Ascending aorta (tissue), 2 donors: Measurements from ENCODE around the gene MCOLN2. TPM values are rescaled to one million over a fixed set of nuclear protein-coding genes. Genes with fewer than 3 reads are reported as not detected.

ENCODE experiments used
- DNase-seq, 2 donors: peaks; one replicate each; pipeline ENCODE4 v3.0.0-alpha.2; 2019; ENCODE audit warnings: low spot score in 2 of 2
- H3K27ac ChIP-seq, 2 donors: fragments of 200-600 bp; sonication (generic); one replicate each; pipeline ENCODE4 v1.5.1; 2016 to 2017; ENCODE audit warnings: mild to moderate bottlenecking in 1 of 2
- H3K27me3 ChIP-seq: fragments of 200-600 bp; sonication (generic); one replicate; pipeline ENCODE4 v1.5.1; 2017
- H3K36me3 ChIP-seq, 2 donors: fragments of 200-600 bp; sonication (generic); one replicate each; pipeline ENCODE4 v1.5.1; 2016
- H3K4me1 ChIP-seq, 2 donors: fragments of 200-600 bp; sonication (generic); one replicate each; pipeline ENCODE4 v1.5.1; 2016 to 2017; ENCODE audit warnings: mild to moderate bottlenecking in 1 of 2
- H3K4me3 ChIP-seq, 2 donors: fragments of 200-600 bp; sonication (generic); one replicate each; pipeline ENCODE4 v1.5.1; 2016 to 2017; ENCODE audit warnings: mild to moderate bottlenecking in 1 of 2
- H3K9me3 ChIP-seq, 2 donors: fragments of 200-600 bp; sonication (generic); one replicate each; pipeline ENCODE4 v1.5.1; 2016
- CTCF ChIP-seq, 3 experiments: fragments of 200-600 bp in 2 of 3; fragments of 450-650 bp in 1 of 3; sonication (generic) in 2 of 3; IDR thresholded peaks; one replicate each; pipeline ENCODE4 v1.5.1; 2016 to 2019; ENCODE audit warnings: antibody characterized with exemption in 3 of 3, mild to moderate bottlenecking in 1 of 3, moderate library complexity in 1 of 3
- intact Hi-C: fragments of 100-400 bp; cut with DNase I; formaldehyde crosslinking; loops from one replicate; pipeline ENCODE4 v1.15.1; 2023
- total RNA-seq: library from RNA; depleted of rRNA; stranded (reverse); fragments of >200 nt; gene quantifications from one replicate; pipeline ENCODE4 v1.1.0, GENCODE V29; 2016

MCOLN2 gene
- total RNA-seq, 1 donor from 2014 or later, result not detected

GRCh38 chr1:84889437-84889836, 107.5 kb downstream of the MCOLN2 start:
- intact Hi-C loops, result no loop called here
- H3K9me3 ChIP-seq, result no peaks in the 10 kb centered on the region
- peaks cover 0 to 3% of the 10 kb centered on the region in 2 donors for H3K4me1 ChIP-seq
- H3K27ac ChIP-seq, result no peak overlapping the region
- no peak for TF ChIP-seq CTCF (IDR thresholded peaks at IDR 0.05)
- H3K36me3 ChIP-seq, result no peaks in the 10 kb centered on the region
- H3K4me3 ChIP-seq, result no peak overlapping the region
- H3K27me3 ChIP-seq, result no peaks in the 10 kb centered on the region
- no peak for DNase-seq

- Histone ChIP-seq H3K4me1 (peaks cover 0 to 3% of the 10 kb centered on the region in 2 donors), H3K4me3 (no peak overlapping the region), H3K27me3 (no peaks in the 10 kb centered on the region), H3K36me3 (no peaks in the 10 kb centered on the region), H3K9me3 (no peaks in the 10 kb centered on the region), H3K27ac (no peak overlapping the region)
- no peak for TF ChIP-seq CTCF (IDR thresholded peaks at IDR 0.05)
- intact Hi-C loops, result no loop called here
- no peak for DNase-seq
Measured at GRCh38 chr1:84888753-84889152, 108.2 kb downstream of the MCOLN2 start.

GRCh38 chr1:84887261-84887934, 109.5 kb downstream of the MCOLN2 start:
- Histone ChIP-seq H3K27me3 (no peaks in the 10 kb centered on the region), H3K27ac (no peak overlapping the region), H3K4me1 (no peaks in the 10 kb centered on the region), H3K36me3 (no peaks in the 10 kb centered on the region), H3K9me3 (no peaks in the 10 kb centered on the region), H3K4me3 (no peak overlapping the region)
- intact Hi-C loops, result no loop called here
- no peak for TF ChIP-seq CTCF (IDR thresholded peaks at IDR 0.05)
- no peak for DNase-seq

- TF ChIP-seq CTCF (IDR thresholded peaks at IDR 0.05), result no peak
- Histone ChIP-seq H3K4me3 (no peak overlapping the region), H3K4me1 (no peaks in the 10 kb centered on the region), H3K27ac (no peak overlapping the region), H3K9me3 (no peaks in the 10 kb centered on the region), H3K27me3 (no peaks in the 10 kb centered on the region), H3K36me3 (no peaks in the 10 kb centered on the region)
- DNase-seq, result no peak
- intact Hi-C loops, result no loop called here
Measured at GRCh38 chr1:84885469-84885868, 111.4 kb downstream of the MCOLN2 start.

GRCh38 chr1:84884671-84885389, 112.1 kb downstream of the MCOLN2 start:
- H3K27me3 ChIP-seq, result no peaks in the 10 kb centered on the region
- no peaks in the 10 kb centered on the region for H3K4me1 ChIP-seq
- intact Hi-C loops, result no loop called here
- H3K27ac ChIP-seq, result no peak overlapping the region
- TF ChIP-seq CTCF (IDR thresholded peaks at IDR 0.05), result no peak
- H3K4me3 ChIP-seq, result no peak overlapping the region
- no peaks in the 10 kb centered on the region for H3K9me3 ChIP-seq
- H3K36me3 ChIP-seq, result no peaks in the 10 kb centered on the region
- DNase-seq, result no peak
